SK-N-SH treated with all-trans-retinoic acid at 6 μM for 48 hours (cell line): ENCODE data around the gene LEPROT.
"Not testable (repeated sequence)": the region's sequence is repeated elsewhere in the genome, so short reads cannot be mapped to it uniquely, and the experiment has no call there.

Source experiments
- ATAC-seq: fragments of 200-7000 bp; cut with Tn5 transposase; 3 replicates; pipeline ENCODE4 v1.9.1; 2020; ENCODE audit warnings: mild to moderate bottlenecking, moderate library complexity
- ARNTL ChIP-seq: fragments of 450-650 bp; formaldehyde crosslinking; IDR thresholded peaks from 2 replicates; pipeline ENCODE4 v1.5.0; 2020; ENCODE audit warnings: low read depth, mild to moderate bottlenecking, moderate library complexity, borderline replicate concordance
- CREB5 ChIP-seq: fragments of 250-450 bp; sonication (Bioruptor Pico); IDR thresholded peaks from 2 replicates; pipeline ENCODE4 v1.5.1; 2020; ENCODE audit warnings: low read depth, mild to moderate bottlenecking, moderate library complexity
- CSDC2 ChIP-seq: fragments of 250-450 bp; sonication (Bioruptor Pico); IDR thresholded peaks from 2 replicates; pipeline ENCODE4 v1.5.0; 2020; ENCODE audit warnings: mild to moderate bottlenecking, moderate library complexity
- ESRRG ChIP-seq: fragments of 250-450 bp; sonication (Bioruptor Pico); IDR thresholded peaks from 2 replicates; pipeline ENCODE4 v1.6.1; 2021; ENCODE audit warnings: mild to moderate bottlenecking
- GLIS3 ChIP-seq: fragments of 250-450 bp; sonication (Bioruptor Pico); IDR thresholded peaks from 2 replicates; pipeline ENCODE4 v1.5.0; 2020; ENCODE audit warnings: mild to moderate bottlenecking, moderate library complexity
- ISL1 ChIP-seq: fragments of 250-450 bp; sonication (Bioruptor Pico); IDR thresholded peaks from 2 replicates; pipeline ENCODE4 v2.1.2; 2022; ENCODE audit warnings: mild to moderate bottlenecking, moderate library complexity
- OSR1 ChIP-seq: fragments of 250-450 bp; sonication (Bioruptor Pico); IDR thresholded peaks from 2 replicates; pipeline ENCODE4 v1.8.0; 2022; ENCODE audit warnings: moderate library complexity, mild to moderate bottlenecking, inconsistent platforms
- POU6F1 ChIP-seq: fragments of 250-450 bp; sonication (Bioruptor Pico); IDR thresholded peaks from 2 replicates; pipeline ENCODE4 v1.8.0; 2021; ENCODE audit warnings: low read depth, mild to moderate bottlenecking, moderate library complexity, borderline replicate concordance
- PPARA ChIP-seq: fragments of 250-450 bp; sonication (Bioruptor Pico); IDR thresholded peaks from 2 replicates; pipeline ENCODE4 v1.5.0; 2020; ENCODE audit warnings: mild to moderate bottlenecking, borderline replicate concordance
- RARB ChIP-seq: fragments of 250-450 bp; sonication (Bioruptor Pico); IDR thresholded peaks from 2 replicates; pipeline ENCODE4 v1.8.0; 2021; ENCODE audit warnings: mild to moderate bottlenecking, moderate library complexity
- SNAI2 ChIP-seq: fragments of 250-450 bp; sonication (Bioruptor Pico); IDR thresholded peaks from 2 replicates; pipeline ENCODE4 v1.5.0; 2020; ENCODE audit warnings: mild to moderate bottlenecking, moderate library complexity
- TCF4 ChIP-seq: fragments of 250-450 bp; sonication (Bioruptor Pico); IDR thresholded peaks from 2 replicates; pipeline ENCODE4 v1.8.0; 2021; ENCODE audit warnings: mild to moderate bottlenecking, moderate library complexity, borderline replicate concordance
- TOX ChIP-seq: fragments of 250-450 bp; sonication (Bioruptor Pico); IDR thresholded peaks from 2 replicates; pipeline ENCODE4 v1.8.0; 2021; ENCODE audit warnings: mild to moderate bottlenecking, moderate library complexity, borderline replicate concordance
- TSHZ2 ChIP-seq: fragments of 250-450 bp; sonication (Bioruptor Pico); IDR thresholded peaks from 2 replicates; pipeline ENCODE4 v1.5.0; 2020; ENCODE audit warnings: mild to moderate bottlenecking, moderate library complexity
- ZC3H10 ChIP-seq: fragments of 250-450 bp; sonication (Bioruptor Pico); IDR thresholded peaks from 2 replicates; pipeline ENCODE4 v1.5.1; 2021; ENCODE audit warnings: mild to moderate bottlenecking, moderate library complexity
- ZFP3 ChIP-seq: fragments of 250-450 bp; sonication (Bioruptor Pico); IDR thresholded peaks from 2 replicates; pipeline ENCODE4 v1.5.0; 2020; ENCODE audit warnings: mild to moderate bottlenecking, moderate library complexity
- ZFP30 ChIP-seq: fragments of 450-650 bp; formaldehyde crosslinking; IDR thresholded peaks from 2 replicates; pipeline ENCODE4 v1.5.0; 2022; ENCODE audit warnings: mild to moderate bottlenecking, moderate library complexity
- ZNF565 ChIP-seq: fragments of 450-650 bp; formaldehyde crosslinking; conservative IDR thresholded peaks from 2 replicates; pipeline ENCODE4 v1.5.0; 2020; ENCODE audit warnings: low read depth, mild to moderate bottlenecking, moderate library complexity
- ZNF70 ChIP-seq: fragments of 450-650 bp; formaldehyde crosslinking; IDR thresholded peaks from 2 replicates; pipeline ENCODE4 v1.5.0; 2020; ENCODE audit warnings: mild to moderate bottlenecking, moderate library complexity
- ZNF8 ChIP-seq: fragments of 450-650 bp; formaldehyde crosslinking; IDR thresholded peaks from 2 replicates; pipeline ENCODE4 v1.5.0; 2020; ENCODE audit warnings: mild to moderate bottlenecking, moderate library complexity
- TF ChIP-seq, protein P1 (sequence below): fragments of 250-450 bp; sonication (Bioruptor Pico); IDR thresholded peaks from 2 replicates; pipeline ENCODE4 v1.8.0; 2020; ENCODE audit warnings: mild to moderate bottlenecking, moderate library complexity, borderline replicate concordance

The LEPROT gene

DNA sequence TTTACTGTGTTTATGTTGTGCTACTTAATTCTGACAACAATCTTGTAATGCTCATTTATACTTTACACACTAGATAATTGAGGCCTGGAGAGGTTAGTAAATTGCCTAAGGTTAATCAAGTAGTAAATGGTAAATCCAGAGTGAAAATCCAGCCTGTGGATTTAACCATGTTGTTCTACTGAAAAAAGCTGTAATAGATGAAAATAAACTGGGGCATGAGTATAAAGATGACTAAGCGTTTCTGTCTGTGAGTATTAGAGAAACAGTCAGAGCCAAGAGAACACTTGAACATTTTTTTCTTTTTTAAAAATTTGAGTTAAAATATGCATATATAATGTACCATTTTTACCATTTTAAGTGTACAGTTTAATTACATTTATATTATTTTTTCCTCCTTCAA, 47.9 kb upstream of the LEPROT start:
- ATAC-seq: no peak
- TF ChIP-seq CSDC2 (CRISPR knock-in tag): no peak
- TF ChIP-seq CREB5 (CRISPR knock-in tag): no peak
- no peak for TF ChIP-seq RARB (CRISPR knock-in tag)
- TF ChIP-seq ESRRG (CRISPR knock-in tag): no peak
- TF ChIP-seq ZNF565 (CRISPR knock-in tag): no peak
- TF ChIP-seq, protein P1, sequence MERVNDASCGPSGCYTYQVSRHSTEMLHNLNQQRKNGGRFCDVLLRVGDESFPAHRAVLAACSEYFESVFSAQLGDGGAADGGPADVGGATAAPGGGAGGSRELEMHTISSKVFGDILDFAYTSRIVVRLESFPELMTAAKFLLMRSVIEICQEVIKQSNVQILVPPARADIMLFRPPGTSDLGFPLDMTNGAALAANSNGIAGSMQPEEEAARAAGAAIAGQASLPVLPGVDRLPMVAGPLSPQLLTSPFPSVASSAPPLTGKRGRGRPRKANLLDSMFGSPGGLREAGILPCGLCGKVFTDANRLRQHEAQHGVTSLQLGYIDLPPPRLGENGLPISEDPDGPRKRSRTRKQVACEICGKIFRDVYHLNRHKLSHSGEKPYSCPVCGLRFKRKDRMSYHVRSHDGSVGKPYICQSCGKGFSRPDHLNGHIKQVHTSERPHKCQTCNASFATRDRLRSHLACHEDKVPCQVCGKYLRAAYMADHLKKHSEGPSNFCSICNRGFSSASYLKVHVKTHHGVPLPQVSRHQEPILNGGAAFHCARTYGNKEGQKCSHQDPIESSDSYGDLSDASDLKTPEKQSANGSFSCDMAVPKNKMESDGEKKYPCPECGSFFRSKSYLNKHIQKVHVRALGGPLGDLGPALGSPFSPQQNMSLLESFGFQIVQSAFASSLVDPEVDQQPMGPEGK (CRISPR knock-in tag): no peak
- no peak for TF ChIP-seq ZNF8 (CRISPR knock-in tag)
- TF ChIP-seq, all 23 proteins: peak for 0

- TF ChIP-seq OSR1 (CRISPR knock-in tag) (no peak), TSHZ2 (CRISPR knock-in tag) (no peak), POU6F1 (CRISPR knock-in tag) (no peak), TCF4 (CRISPR knock-in tag) (no peak), CSDC2 (CRISPR knock-in tag) (no peak), GLIS3 (no peak), TOX (CRISPR knock-in tag) (no peak), ZFP3 (CRISPR knock-in tag) (no peak), ZC3H10 (CRISPR knock-in tag) (no peak), ZNF70 (CRISPR knock-in tag) (no peak)
- no peak for ATAC-seq
Observed at GRCh38 chr1:65377496-65378246, 42.8 kb upstream of the LEPROT start.

- no peak for ATAC-seq
Observed at GRCh38 chr1:65378247-65378946, 42.1 kb upstream of the LEPROT start.

DNA sequence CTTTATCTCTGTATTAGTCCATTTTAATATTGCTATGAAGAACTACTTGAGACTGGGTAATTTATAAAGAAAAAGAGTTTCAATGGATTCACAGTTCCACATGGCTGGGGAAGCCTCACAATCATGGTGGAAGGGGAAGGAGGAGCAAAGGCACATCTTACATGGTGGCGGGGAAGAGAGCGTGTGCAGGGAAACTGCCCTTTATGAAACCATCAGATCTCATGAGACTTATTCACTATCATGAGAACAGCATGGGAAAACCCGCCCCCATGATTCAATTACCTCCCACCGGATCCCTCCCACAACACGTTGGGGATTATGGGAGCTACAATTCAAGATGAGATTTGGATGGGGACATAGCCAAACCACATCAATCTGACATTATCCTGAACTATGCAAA, 36.0 kb upstream of the LEPROT start:
- not testable (repeated sequence) for ATAC-seq

More at GRCh38 chr1:65378247-65378946, 42.1 kb upstream of the LEPROT start:
- TF ChIP-seq OSR1 (CRISPR knock-in tag) (no peak), ISL1 (CRISPR knock-in tag) (no peak), GLIS3 (no peak), ZFP30 (CRISPR knock-in tag) (no peak), ZNF70 (CRISPR knock-in tag) (no peak), TCF4 (CRISPR knock-in tag) (no peak), POU6F1 (CRISPR knock-in tag) (no peak), SNAI2 (CRISPR knock-in tag) (no peak), ARNTL (CRISPR knock-in tag) (no peak), ZNF8 (CRISPR knock-in tag) (no peak), CSDC2 (CRISPR knock-in tag) (no peak), TOX (CRISPR knock-in tag) (no peak), ESRRG (CRISPR knock-in tag) (no peak), ZC3H10 (CRISPR knock-in tag) (no peak), PPARA (CRISPR knock-in tag) (no peak), ZFP3 (CRISPR knock-in tag) (no peak)
- TF ChIP-seq, protein P1 (CRISPR knock-in tag): no peak
